HEK293 (cell line): ENCODE data around the gene DCTN2.

Source experiments
- PBX3 ChIP-seq: sonication (generic); formaldehyde crosslinking; IDR thresholded peaks from 2 replicates; pipeline ENCODE4 v1.8.1; 2022; ENCODE audit warnings: mild to moderate bottlenecking, moderate library complexity, missing genetic modification reagents
- REST ChIP-seq: fragments of 450-650 bp; formaldehyde crosslinking; IDR thresholded peaks from 2 replicates; pipeline ENCODE4 v1.5.1; 2016; ENCODE audit warnings: missing biosample characterization, missing genetic modification characterization
- ZNF169 ChIP-seq: fragments of 450-650 bp; formaldehyde crosslinking; IDR thresholded peaks from 2 replicates; pipeline ENCODE4 v1.5.1; 2016; ENCODE audit warnings: missing biosample characterization, missing genetic modification characterization
- ZNF174 ChIP-seq: fragments of 450-650 bp; formaldehyde crosslinking; IDR thresholded peaks from 2 replicates; pipeline ENCODE4 v1.5.0; 2017; ENCODE audit warnings: missing biosample characterization, mild to moderate bottlenecking, missing genetic modification characterization
- ZNF26 ChIP-seq: fragments of 450-650 bp; formaldehyde crosslinking; IDR thresholded peaks from 2 replicates; pipeline ENCODE4 v1.5.1; 2016; ENCODE audit warnings: missing biosample characterization, missing genetic modification characterization
- ZNF274 ChIP-seq, 2 experiments: fragments of 200-500 bp in 1 of 2; fragments of 450-650 bp in 1 of 2; sonication (Bioruptor generic) in 1 of 2; formaldehyde crosslinking in 1 of 2; IDR thresholded peaks; 2 replicates each; pipeline versions ENCODE4 v1.5.1 to v1.6.1; 2014 to 2016; ENCODE audit warnings: borderline replicate concordance in 1 of 2, inconsistent platforms in 1 of 2, low read length in 1 of 2, missing biosample characterization in 1 of 2, missing genetic modification characterization in 1 of 2
- ZNF549 ChIP-seq: fragments of 450-650 bp; IDR thresholded peaks from 2 replicates; pipeline ENCODE4 v1.5.1; 2018; ENCODE audit warnings: missing biosample characterization, missing genetic modification characterization, mild to moderate bottlenecking, inconsistent platforms, moderate library complexity
- ZNF791 ChIP-seq: fragments of 450-650 bp; formaldehyde crosslinking; IDR thresholded peaks from 2 replicates; pipeline ENCODE4 v1.5.1; 2016; ENCODE audit warnings: missing biosample characterization, missing genetic modification characterization
- ZSCAN30 ChIP-seq: fragments of 450-650 bp; IDR thresholded peaks from 2 replicates; pipeline ENCODE4 v1.5.1; 2018; ENCODE audit warnings: missing biosample characterization, mild to moderate bottlenecking, missing genetic modification characterization, moderate library complexity
- TF ChIP-seq, protein P1 (sequence below): fragments of 450-650 bp; formaldehyde crosslinking; IDR thresholded peaks from 2 replicates; pipeline ENCODE4 v1.5.1; 2016; ENCODE audit warnings: missing biosample characterization, missing genetic modification characterization
- TF ChIP-seq, protein P2 (sequence below): fragments of 450-650 bp; formaldehyde crosslinking; IDR thresholded peaks from 2 replicates; pipeline ENCODE4 v1.5.1; 2016; ENCODE audit warnings: missing biosample characterization, missing genetic modification characterization, borderline replicate concordance
- TF ChIP-seq, protein P3 (sequence below): fragments of 450-650 bp; formaldehyde crosslinking; IDR thresholded peaks from 2 replicates; pipeline ENCODE4 v1.5.1; 2017; ENCODE audit warnings: missing biosample characterization, missing genetic modification characterization

- TF ChIP-seq ZNF174 (no peak), PBX3 (no peak), ZNF791 (no peak), ZNF274 (IDR thresholded peaks at IDR 0.05; ENCODE audit: low read length) (no peak), ZNF274 (tag by site-specific recombination; IDR thresholded peaks at IDR 0.05; ENCODE audit: borderline replicate concordance) (no peak), REST (tag by site-specific recombination) (no peak), ZNF26 (tag by site-specific recombination) (no peak), ZNF169 (tag by site-specific recombination) (no peak), ZSCAN30 (no peak), ZNF549 (no peak)
- TF ChIP-seq, protein P1, sequence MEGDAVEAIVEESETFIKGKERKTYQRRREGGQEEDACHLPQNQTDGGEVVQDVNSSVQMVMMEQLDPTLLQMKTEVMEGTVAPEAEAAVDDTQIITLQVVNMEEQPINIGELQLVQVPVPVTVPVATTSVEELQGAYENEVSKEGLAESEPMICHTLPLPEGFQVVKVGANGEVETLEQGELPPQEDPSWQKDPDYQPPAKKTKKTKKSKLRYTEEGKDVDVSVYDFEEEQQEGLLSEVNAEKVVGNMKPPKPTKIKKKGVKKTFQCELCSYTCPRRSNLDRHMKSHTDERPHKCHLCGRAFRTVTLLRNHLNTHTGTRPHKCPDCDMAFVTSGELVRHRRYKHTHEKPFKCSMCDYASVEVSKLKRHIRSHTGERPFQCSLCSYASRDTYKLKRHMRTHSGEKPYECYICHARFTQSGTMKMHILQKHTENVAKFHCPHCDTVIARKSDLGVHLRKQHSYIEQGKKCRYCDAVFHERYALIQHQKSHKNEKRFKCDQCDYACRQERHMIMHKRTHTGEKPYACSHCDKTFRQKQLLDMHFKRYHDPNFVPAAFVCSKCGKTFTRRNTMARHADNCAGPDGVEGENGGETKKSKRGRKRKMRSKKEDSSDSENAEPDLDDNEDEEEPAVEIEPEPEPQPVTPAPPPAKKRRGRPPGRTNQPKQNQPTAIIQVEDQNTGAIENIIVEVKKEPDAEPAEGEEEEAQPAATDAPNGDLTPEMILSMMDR (tag by site-specific recombination) = no peak
- TF ChIP-seq, protein P2, sequence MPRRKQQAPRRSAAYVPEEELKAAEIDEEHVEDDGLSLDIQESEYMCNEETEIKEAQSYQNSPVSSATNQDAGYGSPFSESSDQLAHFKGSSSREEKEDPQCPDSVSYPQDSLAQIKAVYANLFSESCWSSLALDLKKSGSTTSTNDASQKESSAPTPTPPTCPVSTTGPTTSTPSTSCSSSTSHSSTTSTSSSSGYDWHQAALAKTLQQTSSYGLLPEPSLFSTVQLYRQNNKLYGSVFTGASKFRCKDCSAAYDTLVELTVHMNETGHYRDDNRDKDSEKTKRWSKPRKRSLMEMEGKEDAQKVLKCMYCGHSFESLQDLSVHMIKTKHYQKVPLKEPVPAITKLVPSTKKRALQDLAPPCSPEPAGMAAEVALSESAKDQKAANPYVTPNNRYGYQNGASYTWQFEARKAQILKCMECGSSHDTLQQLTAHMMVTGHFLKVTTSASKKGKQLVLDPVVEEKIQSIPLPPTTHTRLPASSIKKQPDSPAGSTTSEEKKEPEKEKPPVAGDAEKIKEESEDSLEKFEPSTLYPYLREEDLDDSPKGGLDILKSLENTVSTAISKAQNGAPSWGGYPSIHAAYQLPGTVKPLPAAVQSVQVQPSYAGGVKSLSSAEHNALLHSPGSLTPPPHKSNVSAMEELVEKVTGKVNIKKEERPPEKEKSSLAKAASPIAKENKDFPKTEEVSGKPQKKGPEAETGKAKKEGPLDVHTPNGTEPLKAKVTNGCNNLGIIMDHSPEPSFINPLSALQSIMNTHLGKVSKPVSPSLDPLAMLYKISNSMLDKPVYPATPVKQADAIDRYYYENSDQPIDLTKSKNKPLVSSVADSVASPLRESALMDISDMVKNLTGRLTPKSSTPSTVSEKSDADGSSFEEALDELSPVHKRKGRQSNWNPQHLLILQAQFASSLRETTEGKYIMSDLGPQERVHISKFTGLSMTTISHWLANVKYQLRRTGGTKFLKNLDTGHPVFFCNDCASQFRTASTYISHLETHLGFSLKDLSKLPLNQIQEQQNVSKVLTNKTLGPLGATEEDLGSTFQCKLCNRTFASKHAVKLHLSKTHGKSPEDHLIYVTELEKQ (tag by site-specific recombination) = no peak
- TF ChIP-seq, protein P3, sequence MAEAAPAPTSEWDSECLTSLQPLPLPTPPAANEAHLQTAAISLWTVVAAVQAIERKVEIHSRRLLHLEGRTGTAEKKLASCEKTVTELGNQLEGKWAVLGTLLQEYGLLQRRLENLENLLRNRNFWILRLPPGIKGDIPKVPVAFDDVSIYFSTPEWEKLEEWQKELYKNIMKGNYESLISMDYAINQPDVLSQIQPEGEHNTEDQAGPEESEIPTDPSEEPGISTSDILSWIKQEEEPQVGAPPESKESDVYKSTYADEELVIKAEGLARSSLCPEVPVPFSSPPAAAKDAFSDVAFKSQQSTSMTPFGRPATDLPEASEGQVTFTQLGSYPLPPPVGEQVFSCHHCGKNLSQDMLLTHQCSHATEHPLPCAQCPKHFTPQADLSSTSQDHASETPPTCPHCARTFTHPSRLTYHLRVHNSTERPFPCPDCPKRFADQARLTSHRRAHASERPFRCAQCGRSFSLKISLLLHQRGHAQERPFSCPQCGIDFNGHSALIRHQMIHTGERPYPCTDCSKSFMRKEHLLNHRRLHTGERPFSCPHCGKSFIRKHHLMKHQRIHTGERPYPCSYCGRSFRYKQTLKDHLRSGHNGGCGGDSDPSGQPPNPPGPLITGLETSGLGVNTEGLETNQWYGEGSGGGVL (tag by site-specific recombination) = no peak
These were observed 1.1 kb downstream of the DCTN2 start for GRCh38 chr12:57545809-57546437.
